Effector memory CD8-positive, alpha-beta T cell (primary cell): ENCODE measurements around the gene WFS1.

Source experiments
- ATAC-seq: fragments of 150-1000 bp; cut with Tn5 transposase; replicated peaks from 2 replicates; pipeline ENCODE4 v1.10.0; 2021; ENCODE audit warnings: mild to moderate bottlenecking, moderate library complexity
- DNase-seq, 3 experiments: peaks; one replicate each; pipeline ENCODE4 v3.0.0; 2021
- H3K27ac Mint-ChIP-seq, 2 donors: one replicate each; pipeline ENCODE4 v1.8.0; 2022; ENCODE audit warnings: mild to moderate bottlenecking in 2 of 2, mixed read lengths in 2 of 2, moderate library complexity in 2 of 2
- H3K27me3 Mint-ChIP-seq, 2 donors: one replicate each; pipeline ENCODE4 v1.8.0; 2022; ENCODE audit warnings: mixed read lengths in 2 of 2
- H3K36me3 Mint-ChIP-seq: one replicate; pipeline ENCODE4 v1.8.0; 2022; ENCODE audit warnings: mild to moderate bottlenecking, moderate library complexity, mixed read lengths; ENCODE audit not compliant: insufficient read depth
- H3K4me1 Mint-ChIP-seq, 2 donors: one replicate each; pipeline ENCODE4 v1.8.0; 2022; ENCODE audit warnings: low read depth in 2 of 2, mixed read lengths in 2 of 2
- H3K4me3 Mint-ChIP-seq, 2 donors: one replicate each; pipeline ENCODE4 v1.8.0; 2022; ENCODE audit warnings: mild to moderate bottlenecking in 2 of 2, mixed read lengths in 2 of 2, moderate library complexity in 2 of 2
- H3K9me3 Mint-ChIP-seq, 2 donors: one replicate each; pipeline ENCODE4 v1.8.0; 2022; ENCODE audit warnings: mixed read lengths in 2 of 2

The WFS1 gene

DNA sequence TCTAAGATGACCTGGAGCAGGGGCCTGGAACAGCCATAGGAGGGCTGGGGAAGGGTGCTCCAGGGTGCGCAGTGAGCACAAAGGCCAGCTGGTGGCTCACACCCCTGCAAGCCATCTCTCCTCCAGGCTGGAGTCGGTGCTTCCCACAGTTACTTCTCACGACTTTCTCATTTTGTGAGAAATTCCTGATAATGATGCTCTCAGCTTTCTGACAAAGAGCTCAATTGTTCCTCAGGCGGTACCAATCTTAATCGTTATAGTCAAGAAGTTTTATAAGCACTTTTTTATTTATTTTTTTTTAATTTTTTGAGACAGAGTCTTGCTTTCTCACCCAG is 11.7 kb upstream of the WFS1 start:
- no peak for ATAC-seq
- Mint-ChIP-seq H3K9me3 (no peaks in the 10 kb centered on the region), H3K27ac (no peak overlapping the region), H3K36me3 (no peaks in the 10 kb centered on the region), H3K4me1 (peaks cover 6 to 9% of the 10 kb centered on the region in 2 donors), H3K27me3 (peaks cover 36 to 82% of the 10 kb centered on the region in 2 donors), H3K4me3 (no peak overlapping the region)
- no peak for DNase-seq

DNA sequence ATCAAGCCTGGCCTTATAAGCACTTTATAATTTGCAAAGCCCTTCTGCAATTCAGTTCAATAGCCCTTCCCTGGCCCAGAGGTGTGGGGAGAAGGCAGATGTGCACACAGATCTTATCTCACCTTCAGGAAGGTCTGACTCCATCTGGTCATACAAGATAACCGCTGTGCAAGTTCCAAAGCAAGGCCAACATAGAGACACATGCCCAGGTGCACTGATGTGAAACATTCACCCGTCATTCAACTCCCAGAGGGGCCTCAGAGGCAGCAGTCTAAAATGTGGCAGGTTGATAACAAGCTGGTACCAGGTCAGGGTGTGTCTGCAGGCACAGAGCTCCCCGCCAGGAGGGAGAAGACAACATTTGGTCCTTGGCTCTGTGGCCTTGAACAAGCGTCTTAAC is 10.9 kb upstream of the WFS1 start:
- Mint-ChIP-seq H3K36me3 (no peaks in the 10 kb centered on the region), H3K9me3 (no peaks in the 10 kb centered on the region), H3K27ac (no peak overlapping the region), H3K27me3 (peaks cover 36 to 86% of the 10 kb centered on the region in 2 donors), H3K4me1 (peaks cover 6 to 9% of the 10 kb centered on the region in 2 donors), H3K4me3 (no peak overlapping the region)
- ATAC-seq: no peak
- DNase-seq: no peak

DNA sequence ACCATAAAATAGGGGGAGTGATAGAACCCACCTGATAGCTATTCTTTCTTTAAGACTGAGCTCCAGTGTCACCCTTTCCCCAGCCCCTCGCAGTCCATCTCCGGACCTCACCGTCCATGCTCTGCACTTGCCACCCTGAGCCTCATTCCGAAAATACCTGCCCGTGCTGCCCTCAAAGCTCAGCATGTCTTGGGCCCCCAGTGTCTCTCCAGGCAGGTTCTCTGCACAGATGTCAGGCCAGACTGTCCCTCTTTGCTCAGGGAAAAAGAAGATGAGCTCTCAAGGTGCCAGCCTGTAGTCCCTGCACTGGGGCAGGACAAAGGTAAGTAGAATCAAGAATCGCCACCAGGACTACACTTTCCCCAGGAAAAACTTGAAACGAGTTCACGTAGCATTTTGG is 9.8 kb upstream of the WFS1 start:
- Mint-ChIP-seq H3K4me1 (peaks cover 6 to 9% of the 10 kb centered on the region in 2 donors), H3K27me3 (peaks cover 36 to 75% of the 10 kb centered on the region in 2 donors), H3K9me3 (no peaks in the 10 kb centered on the region), H3K4me3 (no peak overlapping the region), H3K36me3 (no peaks in the 10 kb centered on the region), H3K27ac (no peak overlapping the region)
- ATAC-seq (no peak), DNase-seq (no peak)

DNA sequence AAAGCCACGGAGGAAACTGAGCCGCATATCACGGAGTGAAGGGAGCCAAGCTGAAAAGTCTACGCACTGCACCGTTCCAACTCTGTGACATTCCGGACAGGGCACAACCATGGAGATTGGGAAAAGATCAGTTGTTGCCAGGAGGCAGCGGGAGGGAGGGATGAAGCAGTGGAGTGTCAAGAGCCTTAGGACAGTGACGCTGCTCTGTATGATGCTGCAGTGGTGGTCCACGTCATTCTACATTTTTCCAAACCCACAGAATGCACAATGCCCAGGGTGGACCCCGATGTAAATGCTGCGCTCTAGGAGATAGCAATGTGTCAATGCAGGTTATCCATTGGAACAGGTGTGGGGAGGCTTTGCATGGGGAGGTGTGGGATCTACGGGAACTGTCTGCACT is 7.5 kb upstream of the WFS1 start:
- Mint-ChIP-seq H3K27ac (no peak overlapping the region), H3K4me1 (peaks cover 1 to 5% of the 10 kb centered on the region in 2 donors), H3K27me3 (peaks cover 27 to 55% of the 10 kb centered on the region in 2 donors), H3K4me3 (no peak overlapping the region), H3K9me3 (no peaks in the 10 kb centered on the region), H3K36me3 (no peaks in the 10 kb centered on the region)
- ATAC-seq (no peak), DNase-seq (no peak)

DNA sequence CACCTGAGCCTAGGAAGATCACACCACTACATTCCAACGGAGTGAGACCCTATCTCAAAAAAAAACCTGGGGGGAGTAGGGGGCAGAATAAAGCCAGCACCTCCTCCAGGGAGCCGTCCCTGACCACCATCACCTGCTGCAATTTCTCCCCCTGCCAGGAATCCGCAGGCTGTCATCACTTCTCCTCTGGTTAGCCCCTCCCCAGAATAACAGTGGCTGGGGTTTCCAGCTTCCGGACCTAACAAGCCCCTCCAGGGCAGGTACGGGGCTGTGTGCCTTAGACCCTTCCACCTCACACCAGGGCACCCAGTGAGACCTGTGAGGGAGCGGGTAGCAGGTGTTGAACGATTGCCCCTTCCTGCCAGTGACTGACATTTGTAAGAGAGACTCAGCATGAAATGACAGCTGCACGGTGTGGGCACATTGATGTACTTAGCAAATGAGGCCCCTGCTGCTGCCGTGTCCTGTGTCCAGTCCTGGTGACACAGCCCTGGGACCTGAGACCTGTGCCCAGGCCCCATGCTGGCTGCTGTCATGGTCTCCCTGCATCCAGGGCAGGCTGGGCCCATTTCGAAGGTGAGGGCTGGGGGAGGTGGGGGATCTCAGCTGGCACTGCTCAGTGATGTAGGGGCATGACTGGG is 6.7 kb upstream of the WFS1 start:
- ATAC-seq: no peak
- no peak for DNase-seq
- Mint-ChIP-seq H3K4me1 (peaks cover 2 to 4% of the 10 kb centered on the region in 2 donors), H3K27ac (no peak overlapping the region), H3K27me3 (peaks cover 20 to 47% of the 10 kb centered on the region in 2 donors), H3K4me3 (no peak overlapping the region), H3K9me3 (no peaks in the 10 kb centered on the region), H3K36me3 (no peaks in the 10 kb centered on the region)

DNA sequence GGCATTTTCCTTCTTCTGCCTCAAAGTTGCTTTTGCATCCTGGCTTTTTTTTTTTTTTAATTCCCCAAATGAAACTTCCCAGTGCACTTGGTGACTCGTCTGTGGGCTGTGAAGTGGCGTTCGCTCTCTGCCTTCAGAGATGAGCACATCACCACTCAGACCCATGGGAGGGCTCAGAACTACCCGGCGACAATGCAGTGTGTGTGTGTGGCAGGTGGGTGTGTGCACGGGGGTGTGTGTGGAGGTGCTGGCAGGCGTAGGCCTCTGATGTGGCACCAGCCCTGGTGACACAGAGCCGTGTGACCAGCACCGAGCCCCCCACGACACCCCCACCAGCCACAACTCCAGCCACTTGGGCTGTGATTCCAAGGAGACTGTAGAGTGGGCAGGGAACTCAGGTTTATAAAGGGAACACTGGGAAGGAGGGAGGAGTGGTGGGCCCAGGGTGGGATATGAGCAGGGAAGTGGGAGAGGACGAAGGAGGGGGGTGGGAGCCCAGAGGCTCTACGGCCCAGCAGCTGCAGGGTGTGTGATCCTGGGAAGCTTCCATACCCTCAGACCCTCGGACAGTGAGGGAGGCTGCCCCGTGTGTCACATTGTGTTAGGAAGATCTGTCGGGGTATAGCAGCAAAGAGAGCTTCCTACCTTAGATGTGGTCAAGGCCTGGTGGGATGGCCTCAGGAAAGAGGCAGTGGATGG is 6.0 kb upstream of the WFS1 start:
- H3K27me3 Mint-ChIP-seq: peaks cover 18 to 42% of the 10 kb centered on the region in 2 donors
- no peaks in the 10 kb centered on the region for H3K36me3 Mint-ChIP-seq
- peaks cover 4% of the 10 kb centered on the region in 2 donors for H3K4me1 Mint-ChIP-seq
- no peak overlapping the region for H3K27ac Mint-ChIP-seq
- no peak for DNase-seq
- ATAC-seq: no peak
- no peaks in the 10 kb centered on the region for H3K9me3 Mint-ChIP-seq
- H3K4me3 Mint-ChIP-seq: no peak overlapping the region

DNA sequence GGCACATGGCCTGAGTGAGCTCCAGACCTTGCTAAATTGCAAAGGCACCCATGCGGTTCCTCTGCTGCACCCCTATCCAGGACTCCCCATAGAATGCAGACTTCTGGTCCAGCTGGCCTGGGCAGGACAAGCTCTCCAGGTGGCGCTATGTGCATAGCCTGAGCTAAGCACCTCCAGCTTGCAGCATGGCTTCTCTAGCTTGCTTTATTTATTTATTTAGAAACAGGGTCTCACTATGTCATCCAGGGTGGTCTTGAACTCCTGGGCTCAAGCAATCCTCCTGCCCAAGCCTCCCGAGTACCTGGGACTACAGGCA is 5.5 kb upstream of the WFS1 start:
- Mint-ChIP-seq H3K27ac (no peak overlapping the region), H3K36me3 (peaks cover under 1% of the 10 kb centered on the region), H3K27me3 (peaks cover 18 to 37% of the 10 kb centered on the region in 2 donors), H3K4me1 (peaks cover 6 to 7% of the 10 kb centered on the region in 2 donors), H3K4me3 (no peak overlapping the region), H3K9me3 (no peaks in the 10 kb centered on the region)
- DNase-seq (no peak), ATAC-seq (peak; percentile 39)

DNA sequence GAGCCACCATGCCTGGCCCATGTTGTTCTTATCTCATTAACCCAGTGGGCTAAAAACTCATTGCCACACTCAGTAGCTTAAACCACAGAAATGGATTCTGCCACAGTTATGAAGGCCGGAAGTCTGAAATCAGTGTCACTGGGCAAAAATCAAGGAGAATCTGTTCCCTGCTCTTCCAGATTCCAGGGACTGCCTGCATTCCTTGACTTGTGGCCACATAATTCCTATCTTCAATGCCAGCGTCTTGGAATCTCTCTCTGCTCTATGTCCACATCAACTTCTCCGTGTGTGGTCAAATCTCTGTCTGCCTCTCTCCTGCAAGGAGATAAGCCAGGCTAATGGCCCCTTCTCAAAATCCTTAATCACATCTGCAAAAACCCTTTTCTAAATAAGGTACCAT is 4.1 kb upstream of the WFS1 start:
- Mint-ChIP-seq H3K4me3 (no peak overlapping the region), H3K36me3 (peaks cover 6% of the 10 kb centered on the region), H3K4me1 (peaks cover 10% of the 10 kb centered on the region in 2 donors), H3K27me3 (peaks cover 18 to 28% of the 10 kb centered on the region in 2 donors), H3K9me3 (no peaks in the 10 kb centered on the region), H3K27ac (no peak overlapping the region)
- no peak for DNase-seq
- no peak for ATAC-seq

DNA sequence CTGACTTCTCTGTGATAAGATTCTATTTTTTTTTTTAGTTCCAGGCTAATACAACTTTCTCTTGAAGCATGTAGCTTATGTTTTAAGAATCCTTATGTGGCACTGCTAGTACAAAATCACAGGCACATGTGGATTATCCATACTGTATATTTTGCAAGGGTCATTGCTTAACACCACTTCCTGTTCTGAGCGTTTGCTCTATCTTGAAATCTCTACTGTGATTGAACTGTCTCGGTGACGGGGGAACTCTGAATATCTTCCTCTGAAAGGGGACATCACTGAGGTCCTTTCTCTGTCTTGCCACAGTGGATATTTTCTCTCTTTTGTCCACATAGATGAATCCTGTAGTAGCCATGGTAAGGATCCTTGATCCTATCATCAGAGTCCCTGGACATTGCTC is 2.1 kb upstream of the WFS1 start:
- Mint-ChIP-seq H3K9me3 (no peaks in the 10 kb centered on the region), H3K4me1 (peaks cover 15 to 20% of the 10 kb centered on the region in 2 donors), H3K27ac (no peak overlapping the region), H3K36me3 (peaks cover 9% of the 10 kb centered on the region), H3K4me3 (no peak overlapping the region), H3K27me3 (peaks cover 4 to 16% of the 10 kb centered on the region in 2 donors)
- ATAC-seq: no peak
- DNase-seq: no peak

DNA sequence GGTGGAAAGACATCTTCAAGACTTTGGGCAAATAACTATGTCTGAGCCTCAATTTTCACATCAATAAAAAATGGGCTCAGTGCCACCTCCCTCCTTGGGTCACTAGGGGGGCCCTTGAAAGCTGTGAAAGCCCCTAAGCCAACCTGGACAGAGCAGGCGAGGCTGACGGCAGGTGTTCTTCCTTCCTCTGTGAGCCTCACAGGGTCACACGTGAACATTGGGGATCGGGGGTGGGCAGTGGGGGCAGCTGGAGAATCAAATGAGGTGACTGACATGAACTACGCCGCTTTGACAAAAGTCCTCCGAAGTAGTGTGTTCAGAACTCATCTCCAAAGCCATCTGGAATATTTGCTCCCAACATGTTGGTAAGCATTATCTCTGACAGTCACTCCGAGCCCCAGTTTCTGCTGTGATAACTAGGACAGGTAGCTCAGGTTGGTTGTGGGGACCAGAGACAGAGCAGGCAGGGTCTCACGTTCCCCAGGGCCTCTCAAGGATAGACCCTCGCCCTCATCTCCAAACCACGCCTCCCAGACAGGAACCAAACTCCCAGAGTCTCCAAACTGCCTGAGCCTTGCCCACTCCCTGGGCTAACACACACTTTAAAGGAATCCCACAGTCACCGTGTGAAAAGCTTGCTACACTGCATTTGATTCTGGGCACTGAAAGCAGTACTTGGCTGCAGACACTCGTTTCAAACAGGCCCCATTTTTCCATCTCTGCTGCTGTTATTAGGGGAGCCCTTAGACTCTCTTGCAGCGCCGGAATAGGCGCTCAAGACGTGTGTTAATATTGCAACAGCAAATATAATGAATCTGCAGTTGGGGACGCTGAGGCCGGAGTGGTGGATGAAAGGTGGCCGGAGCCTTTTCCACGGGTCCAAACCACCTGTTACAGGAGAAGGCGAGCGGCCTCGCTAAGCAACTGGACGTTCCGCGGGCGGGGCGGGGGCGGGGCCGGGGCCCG is 717 bp upstream of the WFS1 start:
- Mint-ChIP-seq H3K36me3 (peaks cover 9% of the 10 kb centered on the region), H3K9me3 (no peaks in the 10 kb centered on the region), H3K27ac (peak overlapping the region in 1 of 2 donors; percentile 22), H3K27me3 (peaks cover 4 to 9% of the 10 kb centered on the region in 2 donors), H3K4me3 (peak overlapping the region; percentile 76 to 77), H3K4me1 (peaks cover 15 to 25% of the 10 kb centered on the region in 2 donors)
- peak; percentile 25 for ATAC-seq
- no peak for DNase-seq

DNA sequence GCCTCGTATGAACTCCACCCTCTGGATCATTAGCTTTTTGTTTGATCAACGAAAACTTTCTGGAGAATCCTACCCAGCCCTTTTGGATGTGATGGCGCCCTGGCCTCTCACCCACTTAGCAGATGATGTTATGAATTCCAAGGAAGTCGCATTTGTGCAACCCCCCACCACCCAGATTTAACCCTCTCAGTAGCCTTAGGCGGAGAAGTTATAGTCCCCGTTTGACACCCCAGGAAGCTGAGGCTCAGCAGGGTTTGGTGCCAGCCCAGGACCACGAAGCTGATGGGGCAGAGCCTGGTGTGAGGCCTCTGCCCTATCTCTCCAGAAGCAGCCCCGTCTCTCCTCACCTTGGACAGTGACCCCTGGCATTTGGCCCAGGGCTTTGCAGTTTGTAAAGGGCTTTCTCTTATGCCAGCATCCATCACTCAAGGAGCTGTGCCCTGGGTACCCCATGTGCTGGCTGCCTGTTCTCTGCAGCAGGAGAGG is 1.0 kb downstream of the WFS1 start:
- H3K9me3 Mint-ChIP-seq: no peaks in the 10 kb centered on the region
- peaks cover 4 to 9% of the 10 kb centered on the region in 2 donors for H3K27me3 Mint-ChIP-seq
- no peak overlapping the region for H3K27ac Mint-ChIP-seq
- DNase-seq: no peak
- H3K4me1 Mint-ChIP-seq: peaks cover 15 to 27% of the 10 kb centered on the region in 2 donors
- H3K4me3 Mint-ChIP-seq: peak overlapping the region; percentile 75 to 78
- peaks cover 9% of the 10 kb centered on the region for H3K36me3 Mint-ChIP-seq
- ATAC-seq: no peak

DNA sequence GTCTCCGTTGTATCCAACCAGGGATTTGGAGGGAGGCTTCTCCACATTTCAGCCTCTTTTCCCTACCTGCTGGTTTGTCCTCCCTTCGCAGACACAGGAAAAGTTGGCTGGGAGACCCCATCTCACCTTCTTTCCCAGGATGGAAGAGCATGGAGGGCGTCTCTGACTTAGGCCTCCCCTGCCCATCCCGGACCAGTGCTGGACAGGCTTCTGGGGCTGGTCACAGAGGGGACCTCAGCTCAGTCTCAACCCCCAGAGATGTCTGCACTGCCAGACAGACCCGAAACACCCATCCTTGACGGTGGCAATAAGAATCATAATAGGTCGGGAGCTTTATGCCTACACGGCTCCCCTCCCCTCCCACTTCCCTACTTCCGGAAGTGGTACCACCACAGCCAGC is 1.6 kb downstream of the WFS1 start:
- Mint-ChIP-seq H3K9me3 (no peaks in the 10 kb centered on the region), H3K4me3 (peak overlapping the region; percentile 75 to 78), H3K4me1 (peaks cover 15 to 27% of the 10 kb centered on the region in 2 donors), H3K27ac (no peak overlapping the region), H3K27me3 (peaks cover 4 to 9% of the 10 kb centered on the region in 2 donors), H3K36me3 (peaks cover 9% of the 10 kb centered on the region)
- DNase-seq (no peak), ATAC-seq (no peak)

DNA sequence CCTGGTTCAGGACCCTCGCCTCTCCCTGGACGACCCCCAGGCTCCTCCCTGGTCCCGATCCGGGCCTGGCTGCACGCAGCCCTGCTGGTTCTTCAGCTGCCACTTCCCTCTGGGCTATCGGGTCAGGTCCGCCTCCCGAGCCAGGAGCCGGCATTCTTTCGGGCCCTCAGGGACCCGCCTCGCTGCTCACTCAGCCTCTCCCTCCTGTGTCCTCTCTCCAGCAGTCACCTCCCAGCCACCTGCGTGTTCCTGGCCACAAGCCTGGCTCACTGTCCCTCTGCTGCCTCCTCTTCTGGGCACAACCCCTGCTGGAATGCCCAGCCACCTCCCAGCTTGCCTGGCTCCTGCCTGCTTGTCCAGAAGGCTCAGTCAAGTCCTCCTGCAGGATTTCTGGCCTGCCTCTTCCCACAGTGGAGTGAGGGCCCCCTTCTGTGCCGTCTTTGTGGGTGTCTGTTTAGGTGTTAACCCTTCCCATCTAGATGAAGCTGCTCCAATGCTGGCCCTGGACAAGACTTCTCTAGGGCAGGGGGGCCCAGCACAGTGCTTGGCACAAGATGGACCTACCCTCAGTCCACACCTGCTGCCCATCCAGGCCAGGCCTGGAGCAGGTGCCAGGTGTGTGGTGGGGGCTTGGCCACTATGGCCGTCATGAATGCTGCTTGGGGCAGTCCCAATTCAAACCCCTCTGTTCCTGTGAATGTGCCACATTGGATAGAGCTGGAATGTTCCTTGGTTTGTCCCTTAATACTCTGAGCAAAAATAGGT is 2.2 kb downstream of the WFS1 start:
- H3K27me3 Mint-ChIP-seq: peaks cover 4 to 9% of the 10 kb centered on the region in 2 donors
- H3K36me3 Mint-ChIP-seq: peaks cover 9% of the 10 kb centered on the region
- H3K9me3 Mint-ChIP-seq: no peaks in the 10 kb centered on the region
- no peak overlapping the region for H3K27ac Mint-ChIP-seq
- no peak for ATAC-seq
- H3K4me3 Mint-ChIP-seq: peak overlapping the region; percentile 33 to 66
- no peak for DNase-seq
- peaks cover 15 to 27% of the 10 kb centered on the region in 2 donors for H3K4me1 Mint-ChIP-seq
